IMR-90 (cell line): ENCODE data around the gene ALK. TPM values are rescaled to one million over a fixed set of nuclear protein-coding genes. Genes with fewer than 3 reads are reported as not detected.

Source experiments
- ATAC-seq: fragments of 200-7000 bp; cut with Tn5 transposase; 2 replicates; pipeline ENCODE4 v1.9.1; 2020; ENCODE audit warnings: low read depth, mild to moderate bottlenecking, moderate library complexity
- BruUV-seq: library from RNA; stranded (reverse); fragments of 400-500 nt; replicated peaks from 2 replicates; lab custom pipeline; 2021; lab: Mats Ljungman, UMichigan
- CTCF ChIA-PET: fragments of 300-600 bp; formaldehyde crosslinking; extraction: SDS; loops from one replicate; lab custom pipeline; 2021; ENCODE audit warnings: antibody characterized with exemption; lab: Yijun Ruan, JAX
- POLR2A ChIA-PET: fragments of 300-600 bp; sonication (Branson Sonifier 250); formaldehyde crosslinking; loops from one replicate; lab custom pipeline; 2022; ENCODE audit warnings: antibody characterized with exemption; ENCODE audit not compliant: unreplicated experiment; lab: Charles Lee
- DNase-seq: peaks from one replicate; pipeline ENCODE4 v3.0.0; 2013
- H2AFZ ChIP-seq: replicated peaks from 2 replicates; pipeline ENCODE3; 2013; ENCODE audit warnings: low read length, mild to moderate bottlenecking; ENCODE audit not compliant: poor library complexity
- H2AK5ac ChIP-seq: 2 replicates; pipeline ENCODE4 v1.6.1; 2013; ENCODE audit warnings: low read depth, low read length, inconsistent platforms
- H2AK9ac ChIP-seq: replicated peaks from 2 replicates; pipeline ENCODE3; 2013; ENCODE audit warnings: mild to moderate bottlenecking, low read depth, low read length, moderate library complexity; ENCODE audit not compliant: poor library complexity
- H2BK120ac ChIP-seq: 2 replicates; pipeline ENCODE4 v1.6.1; 2013; ENCODE audit warnings: low read depth, low read length, inconsistent platforms
- H2BK15ac ChIP-seq: 3 replicates; pipeline ENCODE4 v1.6.1; 2013; ENCODE audit warnings: low read depth, low read length, inconsistent platforms
- H2BK20ac ChIP-seq: 2 replicates; pipeline ENCODE4 v1.6.1; 2013; ENCODE audit warnings: low read depth, mild to moderate bottlenecking, inconsistent platforms, low read length, moderate library complexity
- H2BK5ac ChIP-seq: 2 replicates; pipeline ENCODE4 v1.6.1; 2013; ENCODE audit warnings: mild to moderate bottlenecking, low read depth, low read length, inconsistent platforms; ENCODE audit not compliant: poor library complexity, severe bottlenecking
- H3K14ac ChIP-seq: replicated peaks from 2 replicates; pipeline ENCODE4 v1.6.1; 2013; ENCODE audit warnings: low read depth, low read length, inconsistent platforms
- H3K18ac ChIP-seq: 2 replicates; pipeline ENCODE4 v1.6.1; 2013; ENCODE audit warnings: low read depth, low read length, control low read depth
- H3K23ac ChIP-seq: 2 replicates; pipeline ENCODE4 v1.6.1; 2013; ENCODE audit warnings: low read depth, low read length, inconsistent platforms
- H3K27ac ChIP-seq: 2 replicates; pipeline ENCODE4 v1.5.1; 2013; ENCODE audit warnings: mild to moderate bottlenecking, control low read depth, low read length; ENCODE audit not compliant: insufficient read depth
- H3K27me3 ChIP-seq: 2 replicates; pipeline ENCODE4 v1.6.1; 2013; ENCODE audit warnings: low read length; ENCODE audit not compliant: control insufficient read depth, insufficient read depth
- H3K36me3 ChIP-seq: 2 replicates; pipeline ENCODE4 v1.6.1; 2013; ENCODE audit warnings: low read length, mixed read lengths; ENCODE audit not compliant: control insufficient read depth, insufficient read depth
- H3K4ac ChIP-seq: 2 replicates; pipeline ENCODE4 v1.6.1; 2013; ENCODE audit warnings: low read depth, low read length, inconsistent platforms
- H3K4me1 ChIP-seq: 2 replicates; pipeline ENCODE4 v1.6.1; 2013; ENCODE audit warnings: low read length, mixed read lengths; ENCODE audit not compliant: control insufficient read depth, insufficient read depth
- H3K4me2 ChIP-seq: 2 replicates; pipeline ENCODE4 v1.6.1; 2013; ENCODE audit warnings: low read depth, mild to moderate bottlenecking, control low read depth, low read length, moderate library complexity
- H3K4me3 ChIP-seq: 2 replicates; pipeline ENCODE4 v1.5.1; 2013; ENCODE audit warnings: low read depth, mild to moderate bottlenecking, control low read depth, low read length, moderate library complexity; ENCODE audit not compliant: insufficient read depth
- H3K56ac ChIP-seq: 2 replicates; pipeline ENCODE4 v1.6.1; 2013; ENCODE audit warnings: low read length, inconsistent platforms; ENCODE audit not compliant: insufficient read depth; ENCODE audit errors: extremely low read depth
- H3K79me1 ChIP-seq, 2 experiments: 2 replicates each; pipeline ENCODE4 v1.6.1; 2013; ENCODE audit warnings: low read length in 2 of 2, inconsistent platforms in 1 of 2, low read depth in 1 of 2
- H3K9ac ChIP-seq: 2 replicates; pipeline ENCODE4 v1.6.1; 2013; ENCODE audit warnings: low read depth, low read length, control low read depth
- H3K9me1 ChIP-seq: 2 replicates; pipeline ENCODE4 v1.6.1; 2013; ENCODE audit warnings: low read length, inconsistent platforms; ENCODE audit not compliant: insufficient read depth
- H3K9me3 ChIP-seq: 2 replicates; pipeline ENCODE4 v1.6.1; 2013; ENCODE audit warnings: low read length; ENCODE audit not compliant: control insufficient read depth, insufficient read depth
- H4K20me1 ChIP-seq: 2 replicates; pipeline ENCODE4 v1.6.1; 2013; ENCODE audit warnings: low read length, inconsistent platforms; ENCODE audit not compliant: insufficient read depth
- H4K5ac ChIP-seq: 2 replicates; pipeline ENCODE4 v1.6.1; 2013; ENCODE audit warnings: mild to moderate bottlenecking, low read depth, low read length, control low read depth
- H4K8ac ChIP-seq, 2 experiments: 2 replicates each; pipeline ENCODE4 v1.6.1; 2013; ENCODE audit warnings: low read depth in 2 of 2, low read length in 2 of 2, control low read depth in 1 of 2, inconsistent platforms in 1 of 2
- H4K91ac ChIP-seq: 2 replicates; pipeline ENCODE4 v1.6.1; 2013; ENCODE audit warnings: low read depth, low read length, inconsistent platforms; ENCODE audit not compliant: insufficient read depth
- CHD1 ChIP-seq: IDR thresholded peaks from 2 replicates; pipeline ENCODE4 v1.6.1; 2012; ENCODE audit warnings: low read depth, low read length, improper control_type of control experiment
- CTCF ChIP-seq: conservative IDR thresholded peaks from 2 replicates; pipeline ENCODE4 v1.5.1; 2012; ENCODE audit warnings: mild to moderate bottlenecking, low read depth, low read length, improper control_type of control experiment
- FOS ChIP-seq: fragments of 150-350 bp; IDR thresholded peaks from 2 replicates; pipeline ENCODE4 v1.6.1; 2016; ENCODE audit warnings: low read depth, low read length
- MAFK ChIP-seq: IDR thresholded peaks from 2 replicates; pipeline ENCODE4 v1.6.1; 2012; ENCODE audit warnings: low read depth, low read length, improper control_type of control experiment
- MAZ ChIP-seq: IDR thresholded peaks from 2 replicates; pipeline ENCODE4 v1.6.1; 2012; ENCODE audit warnings: low read depth, mild to moderate bottlenecking, low read length, improper control_type of control experiment, moderate library complexity, borderline replicate concordance
- MXI1 ChIP-seq: IDR thresholded peaks from 2 replicates; pipeline ENCODE4 v1.6.1; 2012; ENCODE audit warnings: low read depth, mild to moderate bottlenecking, low read length, moderate library complexity, borderline replicate concordance
- POLR2A ChIP-seq: IDR thresholded peaks from 2 replicates; pipeline ENCODE4 v1.6.1; 2012; ENCODE audit warnings: mild to moderate bottlenecking, low read depth, low read length
- RAD21 ChIP-seq: IDR thresholded peaks from 2 replicates; pipeline ENCODE4 v1.6.1; 2012; ENCODE audit warnings: low read length, improper control_type of control experiment
- RCOR1 ChIP-seq: IDR thresholded peaks from 2 replicates; pipeline ENCODE4 v1.6.1; 2012; ENCODE audit warnings: mild to moderate bottlenecking, low read length, improper control_type of control experiment; ENCODE audit not compliant: insufficient replicate concordance
- WGBS, 2 experiments: methylation state at CpG; one replicate each; pipeline versions ENCODE4 v1.1.5 to v1.1.7; 2013; ENCODE audit warnings: missing lambda C conversion rate in 2 of 2; ENCODE audit not compliant: insufficient read length in 1 of 2; ENCODE audit errors: extremely low coverage in 2 of 2; 5-methylcytosine and 5-hydroxymethylcytosine counted together
- dilution Hi-C: fragments of 300-500 bp; cut with HindIII; formaldehyde crosslinking; loops from one replicate; pipeline ENCODE4 v1.14.3; 2018; ENCODE audit warnings: low sequenced_read_pairs; ENCODE audit not compliant: unreplicated experiment
- in situ Hi-C: fragments of 300-500 bp; cut with MboI; formaldehyde crosslinking; loops from 3 replicates; pipeline ENCODE4 v1.14.3; 2019; ENCODE audit warnings: low sequenced_read_pairs, inconsistent platforms, mixed read lengths
- intact Hi-C: fragments of 100-400 bp; cut with micrococcal nuclease; formaldehyde crosslinking; loops from 2 replicates; pipeline ENCODE4 v1.10.0; 2022
- polyA plus RNA-seq, 3 experiments: library from polyadenylated mRNA; depleted of rRNA; stranded (reverse); fragments of >200 nt; gene quantifications; 2 replicates each; pipeline ENCODE4 v1.2.3, GENCODE V29; 2012; ENCODE audit warnings: low replicate concordance in 1 of 3
- total RNA-seq: library from RNA; depleted of rRNA; stranded (reverse); fragments of >200 nt; gene quantifications from 2 replicates; pipeline ENCODE4 v1.2.3, GENCODE V29; 2012
- TF ChIP-seq, protein P1 (sequence below): fragments of 150-350 bp; IDR thresholded peaks from 2 replicates; pipeline ENCODE4 v1.6.1; 2016; ENCODE audit warnings: low read depth, mild to moderate bottlenecking, low read length, moderate library complexity, borderline replicate concordance

ALK gene
- total and polyA plus RNA-seq, 2 of the 4 experiments (the other 2 are of a cell fraction) = not detected

DNA sequence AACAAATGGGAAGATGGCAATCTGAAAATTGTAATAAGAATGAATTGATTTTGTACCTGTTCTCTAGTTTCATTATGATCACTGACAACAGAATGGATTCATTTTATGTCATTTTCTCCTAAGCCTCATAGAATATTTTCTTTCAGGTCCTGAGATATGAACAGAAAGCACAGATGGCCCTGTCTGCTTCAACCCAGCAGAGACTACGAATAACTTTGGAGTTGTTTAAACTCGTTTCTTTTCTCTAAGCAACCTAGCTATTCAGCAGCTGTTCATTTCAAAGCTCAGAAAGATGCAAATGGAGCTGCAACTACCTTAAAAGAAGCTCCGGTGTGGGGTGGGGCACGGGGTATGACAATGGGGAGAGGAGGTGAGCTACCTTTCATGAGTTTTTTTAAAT is 124.9 kb downstream of the ALK start:
- Histone ChIP-seq H3K56ac (no peak overlapping the region), H4K91ac (no peak overlapping the region), H4K20me1 (no peaks in the 10 kb centered on the region), H4K8ac (no peak overlapping the region), H4K5ac (no peak overlapping the region), H2AFZ (no peak overlapping the region), H2BK5ac (no peak overlapping the region), H2BK15ac (no peak overlapping the region), H3K9ac (no peak overlapping the region), H3K18ac (no peak overlapping the region), H2BK120ac (no peak overlapping the region), H3K36me3 (no peaks in the 10 kb centered on the region), H3K9me1 (no peaks in the 10 kb centered on the region; the same call in 1 of the 2 replicates), H3K27ac (no peak overlapping the region), H3K27me3 (peaks cover 3% of the 10 kb centered on the region), H3K4me1 (no peaks in the 10 kb centered on the region), H3K9me3 (0 out of 2 replicates have a peak, but pooled peaks cover 1% of the 10 kb centered on the region), H3K14ac (no peak overlapping the region), H2BK20ac (no peak overlapping the region), H3K79me1 (no peaks in the 10 kb centered on the region), H2AK5ac (no peak overlapping the region), H3K4me2 (no peak overlapping the region), H2AK9ac (no peak overlapping the region), H3K23ac (no peak overlapping the region), H3K4ac (no peak overlapping the region), H3K4me3 (no peak overlapping the region)
- dilution Hi-C loops (no loop called here), intact Hi-C loops (no loop called here), in situ Hi-C loops (no loop called here)
- no TSS peak for BruUV-seq
- TF ChIP-seq, protein P1, sequence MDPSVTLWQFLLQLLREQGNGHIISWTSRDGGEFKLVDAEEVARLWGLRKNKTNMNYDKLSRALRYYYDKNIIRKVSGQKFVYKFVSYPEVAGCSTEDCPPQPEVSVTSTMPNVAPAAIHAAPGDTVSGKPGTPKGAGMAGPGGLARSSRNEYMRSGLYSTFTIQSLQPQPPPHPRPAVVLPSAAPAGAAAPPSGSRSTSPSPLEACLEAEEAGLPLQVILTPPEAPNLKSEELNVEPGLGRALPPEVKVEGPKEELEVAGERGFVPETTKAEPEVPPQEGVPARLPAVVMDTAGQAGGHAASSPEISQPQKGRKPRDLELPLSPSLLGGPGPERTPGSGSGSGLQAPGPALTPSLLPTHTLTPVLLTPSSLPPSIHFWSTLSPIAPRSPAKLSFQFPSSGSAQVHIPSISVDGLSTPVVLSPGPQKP = no peak
- TF ChIP-seq RCOR1 (no peak), FOS (no peak), POLR2A (no peak), MAFK (no peak), MXI1 (no peak), RAD21 (no peak), CTCF (no peak), MAZ (no peak), CHD1 (no peak)
- no peak for ATAC-seq
- no peak for DNase-seq
- no CpG with 5 or more reads among the region's 4 CpGs for WGBS, 2 experiments
- CTCF ChIA-PET = interaction anchor here (0.6 to 1.2 kb wide), 3 partner anchors 16 to 45 kb away, joined by 3 read pairs; no protein-coding TSS in a partner anchor
- POLR2A ChIA-PET = no interaction called here
